Naive B cell (primary cell): ENCODE measurements around the gene GGA3. TPM values are rescaled to one million over a fixed set of nuclear protein-coding genes. Genes with fewer than 3 reads are reported as not detected.

Experiments used
- ATAC-seq, 2 donors: fragments of 150-1000 bp; cut with Tn5 transposase; 2 replicates each; pipeline ENCODE4 v1.10.0; 2021; ENCODE audit warnings: low read depth in 2 of 2, mild to moderate bottlenecking in 2 of 2, moderate library complexity in 2 of 2
- DNase-seq: peaks from one replicate; pipeline ENCODE4 v3.0.0; 2022
- H3K27ac Mint-ChIP-seq, 6 donors: one replicate each; pipeline ENCODE4 v1.8.0; 2020 to 2022; ENCODE audit warnings: mild to moderate bottlenecking in 6 of 6, mixed read lengths in 6 of 6, moderate library complexity in 5 of 6, inconsistent platforms in 2 of 6
- H3K27me3 Mint-ChIP-seq, 3 donors: one replicate each; pipeline ENCODE4 v1.8.0; 2021 to 2022; ENCODE audit warnings: mixed read lengths in 3 of 3, mild to moderate bottlenecking in 1 of 3
- H3K36me3 Mint-ChIP-seq, 2 donors: one replicate each; pipeline ENCODE4 v1.8.0; 2020 to 2022; ENCODE audit warnings: mixed read lengths in 2 of 2, inconsistent platforms in 1 of 2, mild to moderate bottlenecking in 1 of 2
- H3K4me1 Mint-ChIP-seq, 3 donors: one replicate each; pipeline ENCODE4 v1.8.0; 2020 to 2022; ENCODE audit warnings: mixed read lengths in 3 of 3, inconsistent platforms in 1 of 3, mild to moderate bottlenecking in 1 of 3, moderate library complexity in 1 of 3
- H3K4me3 Mint-ChIP-seq, 8 donors: one replicate each; pipeline ENCODE4 v1.8.0; 2020 to 2022; ENCODE audit warnings: mild to moderate bottlenecking in 8 of 8, mixed read lengths in 8 of 8, moderate library complexity in 8 of 8, inconsistent platforms in 2 of 8
- H3K9me3 Mint-ChIP-seq, 7 donors: one replicate each; pipeline ENCODE4 v1.8.0; 2020 to 2022; ENCODE audit warnings: mixed read lengths in 7 of 7, mild to moderate bottlenecking in 5 of 7, inconsistent platforms in 2 of 7, moderate library complexity in 1 of 7
- polyA plus RNA-seq, 6 donors: library from polyadenylated mRNA; unstranded; fragments of 300-500 nt; fragmentation: Illumina TruSeq; gene quantifications; one replicate each; pipeline ENCODE4 v1.2.3, GENCODE V29; 2021; ENCODE audit warnings: low read depth in 6 of 6

GGA3 gene
- polyA plus RNA-seq, 6 donors from 2014 or later, result 4.5 to 31.6 (median 13.7) TPM

- Mint-ChIP-seq H3K9me3 (no peaks in the 10 kb centered on the region), H3K4me3 (no peak overlapping the region), H3K27me3 (no peaks in the 10 kb centered on the region), H3K27ac (peak overlapping the region in 2 of 6 donors; percentile 77 to 94), H3K4me1 (peaks cover 12 to 19% (median 12%) of the 10 kb centered on the region in 3 donors), H3K36me3 (peaks cover 4 to 18% of the 10 kb centered on the region in 2 donors)
- DNase-seq (no peak), ATAC-seq (no peak)
Measured at GRCh38 chr17:75239214-75239613, 22.2 kb downstream of the GGA3 start.

GRCh38 chr17:75238684-75239191 lies 22.7 kb downstream of the GGA3 start:
- peaks cover 9 to 19% (median 12%) of the 10 kb centered on the region in 3 donors for H3K4me1 Mint-ChIP-seq
- peak overlapping the region in 2 of 8 donors; percentile 83 to 87 for H3K4me3 Mint-ChIP-seq
- H3K36me3 Mint-ChIP-seq, result peaks cover 4 to 19% of the 10 kb centered on the region in 2 donors
- no peaks in the 10 kb centered on the region for H3K27me3 Mint-ChIP-seq
- no peaks in the 10 kb centered on the region for H3K9me3 Mint-ChIP-seq
- H3K27ac Mint-ChIP-seq, result peak overlapping the region in 4 of 6 donors; percentile 61 to 94 (median 83)
- DNase-seq (peak; percentile 49), ATAC-seq (peak; percentile 60 to 78)

- H3K4me1 Mint-ChIP-seq, result peaks cover 9 to 19% (median 12%) of the 10 kb centered on the region in 3 donors
- no peak overlapping the region for H3K4me3 Mint-ChIP-seq
- no peaks in the 10 kb centered on the region for H3K27me3 Mint-ChIP-seq
- ATAC-seq, result no peak
- H3K9me3 Mint-ChIP-seq, result no peaks in the 10 kb centered on the region
- peak overlapping the region in 2 of 6 donors; percentile 57 to 77 for H3K27ac Mint-ChIP-seq
- H3K36me3 Mint-ChIP-seq, result peaks cover 4 to 19% of the 10 kb centered on the region in 2 donors
- no peak for DNase-seq
Measured at GRCh38 chr17:75238020-75238580, 23.3 kb downstream of the GGA3 start.

DNA sequence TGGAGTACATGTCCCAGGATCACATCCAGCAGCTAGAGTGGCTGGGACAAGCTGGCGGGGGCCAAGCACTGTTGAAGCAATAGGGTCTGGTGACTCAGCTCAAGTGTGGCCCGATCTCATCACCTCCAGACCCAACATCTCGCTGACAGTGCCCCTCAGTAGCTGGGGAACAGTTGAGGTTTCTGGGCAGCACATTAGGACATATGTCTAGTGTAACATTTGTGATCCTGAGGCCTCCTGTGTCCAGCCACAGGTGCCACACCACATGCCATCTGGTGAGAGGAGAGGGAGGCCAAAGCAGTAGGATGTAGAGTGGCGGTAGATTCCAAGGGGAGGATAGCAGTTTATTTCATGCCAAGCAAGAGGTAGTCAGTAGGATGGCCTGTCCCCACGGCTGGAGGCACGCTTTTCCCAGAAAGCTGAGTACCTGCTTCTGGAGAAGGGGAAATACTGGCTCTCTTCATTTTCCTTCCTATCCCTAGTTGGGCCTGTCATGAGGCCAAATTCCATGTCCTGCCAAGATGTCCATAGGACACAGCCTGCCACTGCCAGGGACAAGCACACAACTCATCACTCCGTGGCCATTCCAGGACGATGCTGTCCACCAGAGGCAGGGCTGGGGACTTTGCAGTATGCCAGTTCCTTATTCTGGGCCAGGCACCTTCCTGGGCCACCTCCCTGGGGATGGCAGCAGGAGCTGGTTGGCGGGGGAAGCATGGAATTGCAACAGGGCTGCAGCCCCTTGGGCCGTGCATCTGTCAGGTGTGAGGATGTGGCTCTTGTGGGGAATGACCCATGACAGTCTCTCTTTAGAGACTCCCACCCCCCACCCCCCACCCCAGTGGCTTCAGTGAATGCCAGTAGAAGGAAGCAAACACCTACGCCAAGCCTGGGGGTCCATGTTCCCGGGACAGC lies 24.0 kb downstream of the GGA3 start:
- peak overlapping the region in 2 of 6 donors; percentile 31 to 57 for H3K27ac Mint-ChIP-seq

GRCh38 chr17:75232786-75233185 lies 28.6 kb downstream of the GGA3 start:
- ATAC-seq, result no peak

More for the DNA sequence above, 24.0 kb downstream of the GGA3 start:
- Mint-ChIP-seq H3K4me1 (peaks cover 7 to 16% (median 9%) of the 10 kb centered on the region in 3 donors), H3K36me3 (peaks cover 6 to 26% of the 10 kb centered on the region in 2 donors), H3K27me3 (no peaks in the 10 kb centered on the region), H3K9me3 (no peaks in the 10 kb centered on the region), H3K4me3 (no peak overlapping the region)
- DNase-seq (no peak), ATAC-seq (no peak)

GRCh38 chr17:75231741-75232464 lies 29.5 kb downstream of the GGA3 start:
- no peaks in the 10 kb centered on the region for H3K9me3 Mint-ChIP-seq
- H3K4me3 Mint-ChIP-seq, result no peak overlapping the region
- DNase-seq (no peak), ATAC-seq (no peak)
- peaks cover 5 to 26% of the 10 kb centered on the region in 2 donors for H3K36me3 Mint-ChIP-seq
- no peaks in the 10 kb centered on the region for H3K27me3 Mint-ChIP-seq
- no peaks in the 10 kb centered on the region for H3K4me1 Mint-ChIP-seq
- H3K27ac Mint-ChIP-seq, result peak overlapping the region in 1 of 6 donors; percentile 71

More at GRCh38 chr17:75232786-75233185, 28.6 kb downstream of the GGA3 start:
- H3K27me3 Mint-ChIP-seq, result no peaks in the 10 kb centered on the region
- no peaks in the 10 kb centered on the region for H3K9me3 Mint-ChIP-seq
- DNase-seq, result no peak
- peak overlapping the region in 2 of 6 donors; percentile 10 to 13 for H3K27ac Mint-ChIP-seq
- H3K4me3 Mint-ChIP-seq, result no peak overlapping the region
- no peaks in the 10 kb centered on the region for H3K4me1 Mint-ChIP-seq
- H3K36me3 Mint-ChIP-seq, result peaks cover 5 to 26% of the 10 kb centered on the region in 2 donors

DNA sequence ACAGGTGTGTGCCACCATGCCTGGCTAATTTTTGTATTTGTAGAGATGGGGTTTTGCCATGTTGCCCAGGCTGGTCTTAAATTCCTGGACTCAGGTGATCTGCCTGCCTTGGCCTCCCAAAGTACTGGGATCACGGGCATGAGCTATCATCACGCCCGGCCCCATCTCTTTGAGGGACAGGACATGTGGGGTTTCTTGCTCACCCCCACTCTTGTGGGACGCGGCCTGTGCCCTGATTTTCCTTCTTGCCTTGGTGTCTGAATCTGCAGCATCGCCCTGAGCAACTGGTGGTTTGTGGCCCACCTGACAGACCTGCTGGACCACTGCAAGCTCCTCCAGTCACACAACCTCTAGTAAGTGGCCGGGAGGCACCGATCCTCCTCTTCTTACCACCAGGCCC lies 30.3 kb downstream of the GGA3 start:
- no peaks in the 10 kb centered on the region for H3K4me1 Mint-ChIP-seq
- no peak overlapping the region for H3K4me3 Mint-ChIP-seq
- H3K27me3 Mint-ChIP-seq, result no peaks in the 10 kb centered on the region
- ATAC-seq, result no peak
- peak overlapping the region in 1 of 6 donors; percentile 27 for H3K27ac Mint-ChIP-seq
- peaks cover 5 to 26% of the 10 kb centered on the region in 2 donors for H3K36me3 Mint-ChIP-seq
- no peaks in the 10 kb centered on the region for H3K9me3 Mint-ChIP-seq
- no peak for DNase-seq

DNA sequence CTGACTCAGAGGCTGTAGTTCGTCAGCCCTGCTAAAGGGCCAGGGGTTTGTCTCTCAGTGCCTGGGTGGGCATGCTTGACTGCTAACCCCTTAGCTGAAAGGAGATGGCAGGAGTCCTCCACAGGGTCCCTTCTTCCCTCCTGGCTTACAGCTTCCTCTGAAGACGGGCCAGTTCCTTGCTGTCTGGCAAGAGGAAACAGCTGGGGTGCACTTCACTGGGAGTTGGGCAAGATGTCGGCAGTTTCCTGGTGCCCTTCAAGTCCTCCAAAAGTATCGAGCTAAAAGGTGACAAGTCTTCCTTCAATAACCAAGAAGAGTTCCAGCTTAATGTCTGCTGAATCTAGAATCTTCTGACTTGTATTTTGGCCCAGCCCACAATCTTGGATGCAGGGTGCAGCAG lies 32.6 kb downstream of the GGA3 start:
- DNase-seq (no peak), ATAC-seq (no peak)
- Mint-ChIP-seq H3K4me1 (no peaks in the 10 kb centered on the region), H3K27me3 (no peaks in the 10 kb centered on the region), H3K36me3 (peaks cover 5 to 14% of the 10 kb centered on the region in 2 donors), H3K9me3 (no peaks in the 10 kb centered on the region), H3K4me3 (no peak overlapping the region), H3K27ac (no peak overlapping the region)

DNA sequence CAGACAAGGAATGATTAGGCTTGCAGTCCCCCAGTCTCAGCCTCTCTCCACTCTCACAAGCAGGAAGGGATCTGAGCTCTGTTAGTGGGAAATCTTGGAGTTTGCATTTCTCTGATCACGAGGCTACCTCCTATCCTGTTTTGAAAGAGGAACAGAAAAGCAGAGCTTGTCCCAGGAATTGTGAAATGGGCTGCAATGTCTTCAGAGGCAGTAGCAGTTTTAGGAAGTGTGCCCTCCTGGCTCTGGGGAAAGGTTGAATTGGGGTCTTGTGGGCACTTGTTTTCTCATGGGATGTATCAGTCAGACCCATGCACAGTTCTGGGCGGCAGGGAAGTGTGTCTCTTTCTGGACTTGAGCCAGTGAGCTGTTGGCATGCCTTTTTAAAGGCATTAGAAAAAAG lies 33.1 kb downstream of the GGA3 start:
- Mint-ChIP-seq H3K27ac (no peak overlapping the region), H3K36me3 (peaks cover 5 to 14% of the 10 kb centered on the region in 2 donors), H3K27me3 (no peaks in the 10 kb centered on the region), H3K4me3 (no peak overlapping the region), H3K9me3 (no peaks in the 10 kb centered on the region), H3K4me1 (no peaks in the 10 kb centered on the region)
- DNase-seq (no peak), ATAC-seq (no peak)

DNA sequence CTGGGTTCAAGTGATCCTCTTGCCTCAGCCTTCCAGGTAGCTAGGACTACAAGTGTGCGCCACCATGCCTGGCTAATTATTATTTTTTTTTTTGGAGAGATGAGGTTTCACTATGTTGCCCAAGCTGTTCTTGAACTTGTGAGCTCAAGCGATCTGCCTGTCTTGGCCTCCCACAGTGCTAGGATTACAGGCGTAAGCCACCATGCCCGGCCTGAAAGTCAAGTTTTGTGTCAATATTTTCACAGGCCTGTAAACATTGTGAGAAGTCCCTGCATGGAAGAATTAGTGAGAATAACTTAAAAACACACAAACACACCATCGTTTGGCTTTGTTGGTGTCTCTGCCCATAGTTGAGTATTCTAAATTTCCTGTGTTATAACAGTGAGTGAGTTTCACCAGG lies 33.7 kb downstream of the GGA3 start:
- H3K36me3 Mint-ChIP-seq, result peaks cover 5 to 10% of the 10 kb centered on the region in 2 donors
- no peaks in the 10 kb centered on the region for H3K9me3 Mint-ChIP-seq
- H3K4me1 Mint-ChIP-seq, result no peaks in the 10 kb centered on the region
- ATAC-seq, result no peak
- H3K4me3 Mint-ChIP-seq, result no peak overlapping the region
- no peaks in the 10 kb centered on the region for H3K27me3 Mint-ChIP-seq
- no peak for DNase-seq
- no peak overlapping the region for H3K27ac Mint-ChIP-seq

- Mint-ChIP-seq H3K36me3 (peaks cover 0 to 6% of the 10 kb centered on the region in 2 donors), H3K27ac (peak overlapping the region in 1 of 6 donors; percentile 29), H3K27me3 (no peaks in the 10 kb centered on the region), H3K4me3 (no peak overlapping the region), H3K4me1 (no peaks in the 10 kb centered on the region), H3K9me3 (no peaks in the 10 kb centered on the region)
- DNase-seq (no peak), ATAC-seq (no peak)
Measured at GRCh38 chr17:75225016-75225415, 36.4 kb downstream of the GGA3 start.

GRCh38 chr17:75219815-75220214 lies 41.6 kb downstream of the GGA3 start:
- ATAC-seq, result no peak
- H3K36me3 Mint-ChIP-seq, result peaks cover 13 to 16% of the 10 kb centered on the region in 2 donors

DNA sequence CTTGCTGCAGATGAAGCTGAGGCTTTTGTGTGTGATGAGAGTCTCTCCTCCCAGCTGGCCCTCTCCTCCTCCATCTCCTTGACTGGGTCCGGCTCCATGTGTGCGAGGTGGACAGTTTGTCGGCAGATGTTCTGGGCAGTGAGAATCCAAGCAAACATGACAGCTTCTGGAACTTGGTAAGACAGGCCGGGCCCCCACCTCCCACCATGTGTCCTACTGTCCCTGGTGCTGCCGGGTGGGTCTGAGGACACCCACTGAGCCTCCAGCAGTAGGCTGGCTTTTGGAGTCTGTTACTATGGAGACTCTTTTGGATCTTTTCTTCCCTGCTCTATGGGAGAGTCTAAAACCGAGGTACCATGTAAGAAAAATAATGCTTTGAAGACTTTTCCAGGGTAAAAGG lies 43.3 kb downstream of the GGA3 start:
- Mint-ChIP-seq H3K36me3 (peaks cover 13 to 16% of the 10 kb centered on the region in 2 donors), H3K27me3 (no peaks in the 10 kb centered on the region), H3K4me3 (no peak overlapping the region), H3K9me3 (no peaks in the 10 kb centered on the region), H3K27ac (peak overlapping the region in 1 of 6 donors; percentile 15), H3K4me1 (peaks cover 0 to 5% (median 3%) of the 10 kb centered on the region in 3 donors)
- DNase-seq (no peak), ATAC-seq (no peak)

More at GRCh38 chr17:75219815-75220214, 41.6 kb downstream of the GGA3 start:
- H3K27me3 Mint-ChIP-seq, result no peaks in the 10 kb centered on the region
- DNase-seq, result no peak
- no peaks in the 10 kb centered on the region for H3K9me3 Mint-ChIP-seq
- peak overlapping the region in 1 of 6 donors; percentile 89 for H3K27ac Mint-ChIP-seq
- no peak overlapping the region for H3K4me3 Mint-ChIP-seq
- peaks cover 0 to 5% (median 3%) of the 10 kb centered on the region in 3 donors for H3K4me1 Mint-ChIP-seq
